HG02623 (cell line): ENCODE results near the gene SIL1.
"Not testable (repeated sequence)": the region's sequence is repeated elsewhere in the genome, so short reads cannot be mapped to it uniquely, and the experiment has no call there.

ENCODE experiments used
- ATAC-seq: cut with Tn5 transposase; IDR thresholded peaks from one replicate; pipeline ENCODE4 v1.9.1; 2021; ENCODE audit warnings: moderate library complexity; ENCODE audit not compliant: unreplicated experiment

Gene SIL1

DNA sequence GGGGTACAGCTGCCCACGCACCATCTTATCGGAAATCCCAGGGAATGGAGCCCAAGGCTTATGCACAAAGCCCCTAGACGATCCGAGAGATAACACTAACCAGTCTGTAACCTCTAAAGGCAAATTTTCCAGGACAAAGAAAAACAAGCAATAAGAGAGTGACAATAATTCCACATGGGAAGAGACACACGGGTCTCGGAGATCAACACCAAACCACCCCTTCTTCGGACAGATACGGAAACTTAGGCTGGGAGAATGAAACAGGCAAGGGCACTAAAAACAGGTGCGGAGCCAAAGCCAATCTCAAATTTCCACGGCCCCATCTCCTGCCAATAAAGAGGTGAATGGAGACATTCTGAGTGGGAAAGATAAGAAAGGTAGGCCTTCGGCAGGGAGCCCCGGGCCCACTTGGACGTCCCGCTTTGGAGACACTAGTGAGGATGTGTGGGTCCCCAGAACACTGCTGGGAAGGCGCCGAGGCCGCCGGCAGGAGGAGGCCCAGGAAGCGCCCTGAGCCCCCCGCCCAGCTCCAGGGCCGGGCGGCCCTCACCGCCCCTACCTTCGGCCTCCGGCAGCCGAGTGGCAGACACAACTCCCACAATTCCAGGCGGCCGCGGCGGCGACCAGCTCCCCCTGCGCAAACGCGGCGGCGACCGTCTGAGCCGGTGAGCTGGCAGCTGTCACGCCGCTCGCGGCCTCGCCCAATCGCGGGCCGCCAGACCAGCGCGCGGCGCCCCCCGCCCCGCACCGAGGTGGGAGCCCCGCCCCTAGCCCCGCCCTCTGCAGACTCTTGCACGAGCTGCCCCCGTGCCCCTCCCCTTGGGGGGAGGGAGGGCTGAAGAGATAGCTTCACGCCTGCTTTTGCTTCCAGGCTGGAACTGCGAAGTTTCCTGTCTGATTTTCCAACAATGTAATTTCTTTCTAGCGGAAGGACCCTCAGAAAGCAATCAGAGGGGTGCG is at the start of gene SIL1:
SIL1 (minus strand) TSS at position 659 of the 960 bp plus-strand sequence. CDS start 70,525 bp downstream, outside the sequence.
- ATAC-seq, result peak; percentile 97

DNA sequence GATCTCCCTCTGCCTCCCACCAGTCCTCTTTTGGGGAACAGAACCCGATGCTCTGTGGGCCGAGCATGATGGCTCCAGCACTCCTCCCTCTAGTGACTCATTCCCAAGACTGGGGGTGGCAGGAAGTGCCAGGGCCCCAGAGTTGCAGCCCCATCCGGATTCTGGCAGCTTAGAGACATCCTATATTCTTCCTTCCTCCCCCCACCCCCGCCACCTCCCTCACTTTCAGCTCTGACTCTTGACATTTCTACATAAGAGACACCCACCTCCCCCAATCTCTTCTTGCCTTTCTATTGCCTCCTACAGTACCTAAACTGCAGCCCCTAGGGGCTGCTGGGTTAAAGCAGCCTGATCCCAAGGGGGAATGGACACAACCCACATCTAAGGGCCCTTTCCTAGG is 48.2 kb upstream of the SIL1 start:
- no peak for ATAC-seq

DNA sequence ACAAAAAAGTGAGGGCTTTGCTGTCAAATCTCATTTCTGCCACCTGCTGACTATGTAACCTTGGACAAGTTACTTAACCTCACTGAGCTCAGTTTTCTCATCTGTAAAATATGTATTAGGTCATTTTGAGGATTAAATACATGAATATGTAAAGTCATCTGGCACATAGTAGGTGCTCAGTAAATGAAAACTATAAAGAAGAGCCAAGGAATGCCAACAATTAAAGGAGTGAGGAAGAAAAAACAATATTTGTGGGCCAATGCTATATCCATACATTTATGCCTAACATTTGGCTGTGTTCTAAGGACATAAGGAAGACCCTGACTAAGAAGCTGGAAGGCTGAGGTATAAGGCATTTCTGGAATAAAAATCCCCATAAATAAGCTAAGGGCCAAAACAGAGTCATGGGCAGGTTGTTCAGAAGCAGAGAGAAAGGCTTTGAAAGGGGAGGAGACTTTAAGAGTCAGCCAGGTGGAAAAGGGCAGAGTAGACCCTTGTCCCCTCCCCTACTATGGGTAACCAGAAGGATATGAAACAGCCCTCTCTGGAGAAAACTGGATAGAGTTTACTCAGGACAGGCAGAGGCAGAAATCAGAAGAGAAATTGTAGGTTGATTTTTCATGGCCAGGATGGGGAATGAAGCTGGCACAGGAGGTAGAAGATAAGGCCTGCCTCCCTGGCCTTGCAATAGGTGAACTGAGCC is 47.6 kb upstream of the SIL1 start:
- ATAC-seq, result no peak

DNA sequence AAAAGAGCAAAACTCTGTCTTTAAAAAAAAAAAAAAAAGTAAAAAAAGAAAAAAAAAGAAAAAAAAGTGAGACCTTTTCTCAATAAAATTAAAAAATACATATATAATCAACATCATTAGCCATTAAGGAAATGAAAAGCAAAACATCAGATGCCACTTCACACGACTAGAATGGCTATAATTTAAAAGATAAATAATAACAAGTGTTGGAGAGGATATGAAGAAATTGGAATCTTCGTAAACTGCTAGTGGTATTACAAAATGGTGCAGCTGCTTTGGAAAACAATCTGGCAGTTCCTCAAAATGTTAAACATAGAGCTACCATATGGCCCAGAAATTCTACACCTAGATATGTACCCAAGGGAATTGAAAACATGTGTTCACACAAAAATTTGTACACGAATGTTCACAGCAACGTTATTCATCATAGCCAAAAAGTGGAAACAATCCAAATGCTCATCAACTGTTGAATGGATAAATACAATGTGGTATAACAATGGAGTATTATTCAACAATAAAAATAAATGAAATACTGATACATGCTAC is 45.3 kb upstream of the SIL1 start:
- no peak for ATAC-seq

DNA sequence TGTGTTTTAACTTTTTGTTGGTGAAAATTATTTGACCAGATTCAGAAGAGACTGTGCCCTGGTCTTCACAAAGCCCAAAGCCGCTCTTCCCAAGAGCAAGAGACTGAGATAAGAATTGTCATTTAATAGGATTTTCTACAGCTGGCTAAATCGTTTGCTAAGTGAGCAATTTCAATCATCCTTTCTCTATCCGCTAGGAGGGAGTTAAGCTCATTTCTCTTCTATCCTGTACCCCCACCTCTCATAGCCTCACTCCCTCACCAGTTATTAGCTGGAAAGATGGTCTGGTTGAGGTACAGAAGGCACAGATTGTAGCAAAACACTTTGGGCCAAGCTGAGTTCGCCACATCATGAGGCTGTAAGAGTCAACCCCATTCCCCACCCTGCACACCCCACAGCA is 43.0 kb upstream of the SIL1 start:
- no peak for ATAC-seq

DNA sequence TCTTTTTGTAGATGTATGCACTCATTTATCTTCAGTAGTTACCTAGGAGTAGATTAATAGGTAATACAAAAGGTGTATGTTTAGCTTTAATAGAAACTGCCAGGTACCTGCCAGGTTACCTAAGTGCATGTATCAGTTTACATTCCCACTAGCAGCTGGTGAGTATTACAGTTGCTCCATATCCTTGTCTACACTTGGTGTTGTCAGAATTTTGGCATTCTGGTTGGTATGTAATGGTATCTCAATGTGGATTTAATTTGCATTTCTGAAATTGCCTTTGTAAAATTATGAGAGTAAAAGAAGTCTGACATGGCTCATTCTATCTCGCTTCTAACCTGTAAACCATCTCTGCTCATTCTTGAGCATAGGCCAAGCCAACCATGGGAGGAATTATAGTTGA is 38.3 kb upstream of the SIL1 start:
- no peak for ATAC-seq

DNA sequence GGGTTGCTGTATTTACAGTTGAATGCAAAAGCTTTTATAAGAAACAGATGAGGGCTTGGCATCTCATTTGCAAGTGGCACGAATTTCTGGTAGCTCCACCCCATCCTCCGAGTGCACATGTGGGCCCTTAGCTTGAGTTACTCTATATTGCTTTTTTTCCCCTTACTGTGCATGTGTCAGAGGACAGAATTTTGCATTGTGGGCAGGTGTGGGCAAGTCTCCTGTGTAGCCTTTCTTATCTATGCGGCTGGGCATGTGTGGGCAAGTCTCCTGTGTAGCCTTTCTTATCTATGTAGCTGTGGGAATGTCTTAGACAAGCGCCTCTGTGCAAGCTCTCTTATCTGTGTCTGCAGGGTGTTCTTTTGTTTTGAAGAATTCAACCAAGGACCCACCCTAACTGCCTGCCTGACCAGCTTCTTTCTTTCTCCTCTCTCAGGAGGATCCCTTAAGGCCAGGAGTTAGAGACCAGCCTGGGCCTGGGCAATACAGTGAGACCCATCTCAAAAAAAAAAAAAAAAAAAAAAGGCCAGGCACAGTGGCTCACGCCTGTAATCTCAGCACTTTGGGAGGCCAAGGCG is 34.1 kb upstream of the SIL1 start:
- no peak for ATAC-seq

DNA sequence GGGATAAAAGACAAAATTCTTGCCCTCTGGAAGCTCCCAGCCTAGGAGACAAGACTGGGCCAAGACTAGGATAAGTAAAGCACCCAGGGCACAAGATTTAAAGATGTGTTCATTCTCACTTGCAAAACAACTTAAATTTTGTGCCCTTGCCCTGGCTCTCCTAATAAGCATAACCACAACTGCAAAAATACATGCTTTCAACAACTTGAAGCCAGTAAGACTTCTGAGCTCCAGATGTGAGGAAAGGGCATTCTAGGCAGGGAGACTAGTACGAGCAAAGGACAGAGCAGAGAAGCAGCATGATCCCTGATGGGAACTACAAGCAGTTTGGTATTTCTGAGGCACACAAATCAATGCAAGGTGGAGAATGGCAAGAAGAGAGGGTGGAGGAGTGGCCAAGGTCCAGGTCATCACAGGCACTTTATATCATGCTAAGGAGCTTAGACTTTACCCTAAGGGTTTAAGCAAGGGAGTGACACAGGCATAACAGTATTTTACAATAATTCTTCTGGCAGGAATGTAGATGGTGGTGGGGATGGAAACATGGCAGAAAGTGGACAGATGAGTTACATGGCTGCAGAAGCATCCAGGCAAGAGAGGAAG is 30.1 kb upstream of the SIL1 start:
- no peak for ATAC-seq

DNA sequence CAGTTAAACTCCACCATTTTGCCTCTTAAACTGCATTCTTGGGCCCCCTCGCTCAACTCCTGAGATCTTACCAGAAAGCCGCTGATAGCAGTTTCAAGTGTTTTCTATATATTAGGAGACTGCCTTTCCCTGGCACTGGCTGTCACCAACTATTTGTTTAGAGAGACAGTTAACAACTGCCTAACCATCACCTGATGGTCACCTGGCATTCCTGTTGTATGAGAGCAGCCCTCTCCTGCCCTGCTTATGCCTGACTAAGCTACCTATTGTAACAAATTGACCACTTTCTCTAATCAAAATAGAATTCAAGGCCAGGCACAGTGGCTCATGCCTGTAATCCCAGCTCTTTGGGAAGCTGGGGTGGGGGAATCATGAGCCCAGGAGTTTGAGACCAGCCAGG is 28.0 kb upstream of the SIL1 start:
- ATAC-seq, result no peak

DNA sequence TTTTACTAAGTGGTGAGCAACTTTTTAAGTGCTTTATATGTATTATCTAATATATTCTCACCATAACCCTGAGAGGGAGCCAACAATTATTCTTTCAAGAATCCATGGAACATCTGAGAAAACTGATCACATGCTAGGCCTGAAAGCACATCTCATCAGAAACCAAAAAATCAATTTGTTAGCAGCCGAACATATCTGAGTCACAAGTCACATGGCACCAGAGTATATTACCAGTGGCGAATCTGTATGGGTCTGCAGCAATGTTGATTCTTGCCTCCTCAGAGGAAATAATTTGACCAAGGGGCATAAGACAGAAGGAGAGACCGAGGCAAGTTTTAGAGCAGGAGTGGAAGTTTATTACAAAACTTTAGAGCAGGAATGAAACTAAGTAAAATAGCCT is 25.3 kb upstream of the SIL1 start:
- no peak for ATAC-seq

DNA sequence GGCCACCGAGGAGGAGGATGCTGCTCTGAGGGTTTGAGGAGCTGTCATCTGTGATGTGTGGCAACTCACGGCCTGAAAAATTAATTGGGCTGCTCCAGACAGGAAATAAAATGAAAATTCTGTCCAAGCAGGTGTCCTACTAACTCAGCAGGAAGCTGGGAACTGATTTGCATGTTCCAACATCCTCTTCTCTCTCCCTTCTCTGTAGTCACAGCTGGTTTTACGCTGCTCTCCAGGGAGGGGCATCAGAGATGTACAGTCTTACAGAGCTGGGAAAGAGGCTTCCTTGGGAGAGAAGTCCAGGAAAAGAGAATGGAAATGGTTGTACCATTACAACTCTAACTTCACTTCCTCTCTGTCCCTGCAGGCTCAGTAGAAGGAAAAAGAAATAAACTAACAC is 24.2 kb upstream of the SIL1 start:
- ATAC-seq, result no peak

DNA sequence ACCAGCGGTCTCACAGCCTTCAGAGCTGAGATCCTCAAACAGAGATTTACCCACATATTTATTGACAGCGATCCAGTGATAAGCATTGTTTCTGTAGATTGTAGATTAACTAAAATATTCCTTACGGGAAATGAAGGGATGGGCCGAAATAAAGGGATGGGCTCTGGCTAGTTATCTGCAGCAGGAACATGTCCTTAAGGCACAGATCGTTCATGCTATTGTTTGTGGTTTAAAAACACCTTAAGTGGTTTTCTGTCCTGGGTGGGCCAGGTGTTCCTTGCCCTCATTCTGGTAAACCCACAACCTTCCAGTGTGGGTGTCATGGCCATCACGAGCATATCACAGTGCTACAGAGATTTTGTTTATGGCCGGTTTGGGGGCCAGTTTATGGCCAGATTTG is 19.9 kb upstream of the SIL1 start:
- ATAC-seq, result not testable (repeated sequence)

DNA sequence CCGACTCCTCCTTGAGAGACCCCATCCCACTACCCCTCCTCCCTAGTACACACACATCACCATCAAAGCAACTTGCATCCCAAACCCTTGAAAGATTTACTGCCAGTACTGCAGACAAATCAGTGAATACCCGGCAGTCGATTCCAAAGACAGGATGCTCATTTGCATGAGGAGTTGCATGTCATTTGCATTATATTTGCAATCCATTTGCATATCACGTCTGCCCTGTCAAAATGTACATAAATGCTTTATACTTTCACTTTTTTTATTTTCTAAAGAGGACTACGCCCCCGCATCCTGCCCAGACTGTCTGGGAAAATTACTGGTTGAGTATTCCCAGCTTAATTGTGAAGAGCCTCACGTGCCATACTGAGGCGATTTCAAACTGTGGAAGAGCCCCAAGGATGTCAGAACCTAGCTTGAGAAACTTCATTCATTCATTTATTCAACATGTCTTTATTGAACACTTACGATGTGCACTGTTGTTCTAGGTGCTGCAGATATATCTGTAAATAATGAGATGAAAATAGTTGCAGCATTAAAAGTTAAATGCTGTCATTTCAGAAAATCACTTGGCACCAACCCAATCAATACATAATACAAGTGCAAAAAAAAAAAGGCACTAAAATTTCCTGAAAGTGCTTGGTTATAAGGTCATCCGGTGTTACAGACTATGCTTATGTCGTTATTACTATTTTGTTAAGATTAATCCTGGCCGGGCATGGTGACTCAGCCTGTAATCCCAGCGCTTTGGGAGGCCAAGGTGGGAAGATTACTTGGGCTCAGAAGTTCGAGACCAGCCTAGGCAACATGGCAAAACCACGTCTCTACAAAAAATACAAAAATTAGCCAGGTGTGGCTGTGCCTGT is 17.2 kb upstream of the SIL1 start:
- ATAC-seq, result no peak

DNA sequence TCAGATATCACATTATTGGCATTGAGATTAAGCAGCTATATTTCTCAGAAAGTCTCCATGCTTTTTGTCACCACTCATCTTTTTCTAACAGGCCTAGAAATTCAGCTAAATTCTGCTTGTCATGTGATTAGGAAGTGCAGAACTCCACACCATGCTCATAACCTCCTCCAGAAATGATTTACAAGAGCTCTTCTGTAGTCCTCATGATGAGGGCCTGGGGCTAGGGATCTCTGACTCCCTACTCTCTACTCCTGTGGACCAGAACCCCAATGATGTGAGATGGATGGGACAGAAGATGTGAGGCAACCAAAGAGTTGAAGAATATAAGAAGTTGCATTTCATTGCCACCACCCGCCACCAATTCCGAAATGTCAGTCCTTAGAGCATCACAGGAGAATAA is 16.5 kb upstream of the SIL1 start:
- no peak for ATAC-seq

DNA sequence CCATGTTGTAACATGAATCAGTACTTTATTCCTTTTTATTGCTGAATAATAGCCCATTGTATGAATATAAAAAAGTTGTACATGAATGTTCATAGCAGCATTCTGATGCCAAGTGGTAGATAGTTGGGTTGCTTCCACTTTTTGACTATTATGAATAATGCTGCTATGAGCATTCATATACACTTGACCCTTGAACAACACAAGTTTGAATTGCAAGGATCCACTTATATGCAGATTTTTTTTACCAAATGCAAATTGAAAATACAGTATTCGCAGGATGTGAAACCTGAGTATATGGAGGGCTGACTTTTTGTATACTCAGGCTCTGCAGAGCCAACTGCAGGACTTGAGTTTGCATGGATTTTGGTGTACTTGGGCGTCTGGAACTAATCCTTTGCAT is 14.7 kb upstream of the SIL1 start:
- no peak for ATAC-seq

DNA sequence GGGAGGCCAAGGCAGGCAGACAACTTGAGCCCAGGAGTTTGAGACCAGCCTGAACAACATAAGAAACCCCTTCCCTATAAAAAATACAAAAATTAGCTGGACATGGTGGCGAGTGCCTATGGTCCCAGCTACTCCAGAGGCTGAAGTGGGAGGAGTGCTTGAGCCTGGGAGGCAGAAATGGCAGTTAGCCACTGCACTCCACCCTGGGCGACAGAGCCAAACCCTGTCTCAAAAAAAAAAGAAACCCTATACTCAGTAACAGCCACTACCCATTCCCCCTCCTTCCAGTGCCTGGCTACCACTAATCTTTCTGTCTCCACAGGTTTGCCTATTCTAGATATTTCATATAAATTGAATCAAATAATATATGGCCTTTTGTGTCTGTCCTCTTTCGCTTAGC is 14.3 kb upstream of the SIL1 start:
- ATAC-seq, result no peak

DNA sequence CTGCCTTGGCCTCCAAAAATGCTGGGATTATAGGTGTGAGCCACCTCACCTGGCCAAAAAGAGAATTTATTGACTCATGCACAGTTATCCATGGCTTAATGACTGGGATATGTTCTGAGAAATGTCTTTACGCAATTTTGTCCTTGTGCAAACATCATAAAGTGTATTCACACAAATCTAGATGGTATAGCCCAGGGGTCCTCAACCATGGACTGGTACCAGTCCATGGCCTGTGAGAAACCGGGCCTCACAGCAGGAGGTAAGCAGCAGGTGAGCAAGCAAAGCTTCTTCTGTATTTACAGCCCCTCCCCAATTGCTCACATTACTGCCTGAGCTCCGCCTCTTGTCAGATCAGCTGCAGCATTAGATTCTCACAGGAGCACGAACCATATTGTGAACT is 12.4 kb upstream of the SIL1 start:
- ATAC-seq, result no peak

DNA sequence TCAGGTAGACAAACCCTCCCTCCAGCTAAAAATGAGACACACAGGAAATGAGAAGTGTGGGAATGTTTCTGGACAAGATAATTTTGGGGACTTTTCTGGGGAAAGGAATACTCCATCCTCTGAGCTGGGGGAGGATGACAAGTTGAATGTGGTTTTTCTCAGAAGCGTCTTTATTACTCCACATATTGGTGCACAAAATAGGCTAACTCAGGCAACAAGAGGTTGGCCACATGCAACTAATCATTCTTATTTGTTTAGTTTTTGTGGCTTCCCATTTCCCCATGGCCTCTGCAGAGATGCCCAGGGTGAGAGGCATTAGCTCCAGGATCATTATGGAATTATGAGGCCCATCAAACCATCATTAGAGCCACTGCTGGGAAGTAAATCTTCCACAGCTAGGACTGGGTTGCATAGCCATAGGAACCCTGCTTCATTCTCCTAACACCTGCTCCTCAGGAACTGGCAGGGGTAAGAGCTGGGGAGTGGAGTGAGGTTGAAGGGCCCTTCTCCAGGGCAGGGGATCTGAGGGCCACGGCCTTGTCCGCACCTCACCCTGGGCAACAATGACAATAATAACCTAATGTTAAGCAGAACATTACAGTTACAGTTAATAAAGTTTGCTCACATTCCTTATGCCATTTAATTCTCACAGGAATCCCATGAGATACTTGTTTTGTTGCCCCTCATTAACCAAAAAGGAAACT is 9.3 kb upstream of the SIL1 start:
- no peak for ATAC-seq

DNA sequence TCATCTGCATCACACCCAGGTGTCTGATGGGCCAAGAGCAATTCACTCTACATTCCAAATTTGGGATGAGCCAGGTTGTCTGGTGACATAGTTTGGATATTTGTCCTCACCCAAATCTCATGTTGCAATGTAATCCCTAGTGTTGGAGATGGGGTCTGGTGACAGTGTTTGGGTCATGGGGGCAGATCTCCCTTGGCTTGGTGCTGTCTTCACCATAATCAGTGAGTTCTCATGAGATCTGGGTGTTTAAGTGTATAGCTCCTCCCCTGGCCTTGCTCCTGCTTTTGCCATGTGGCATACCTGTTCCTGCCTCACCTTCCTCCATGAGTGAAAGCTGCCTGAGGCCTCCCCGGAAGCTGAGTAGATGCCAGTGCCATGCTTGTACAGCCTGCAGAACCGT is 7.4 kb upstream of the SIL1 start:
- ATAC-seq, result no peak

DNA sequence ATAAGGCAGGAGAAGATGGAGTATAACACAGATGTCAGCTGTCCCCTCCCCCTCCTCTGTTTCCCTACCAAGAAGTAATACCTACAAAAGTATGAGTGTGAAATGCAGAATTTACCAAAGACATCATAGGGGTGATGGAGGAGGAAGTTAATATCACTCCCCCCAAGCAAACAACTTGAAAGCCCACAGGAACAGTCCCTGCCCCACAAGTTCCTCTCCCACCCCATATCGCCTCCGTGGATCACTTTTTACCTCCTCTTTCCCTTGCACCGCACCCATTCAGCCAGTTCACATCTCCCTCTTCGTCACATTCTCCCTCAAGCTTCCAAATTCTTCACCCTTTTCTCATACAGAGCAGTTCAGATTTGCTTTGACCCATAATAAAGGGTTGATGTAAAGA is 7.0 kb upstream of the SIL1 start:
- no peak for ATAC-seq
